ENCODE measurements around the gene TIMP2.

- peak in 1 of 3 donors; percentile 30 for TF ChIP-seq POLR2AphosphoS5 (IDR thresholded peaks at IDR 0.05)
- TF ChIP-seq CTCF (IDR thresholded peaks at IDR 0.05): no peak
These were observed 9.1 kb downstream of the TIMP2 start for GRCh38 chr17:78915872-78916632.
